ENCODE measurements around the gene ZBTB24. TPM values are rescaled to one million over a fixed set of nuclear protein-coding genes. Genes with fewer than 3 reads are reported as not detected.
"Not testable (repeated sequence)": the region's sequence is repeated elsewhere in the genome, so short reads cannot be mapped to it uniquely, and the experiment has no call there.

The ZBTB24 gene
- total and polyA plus RNA-seq, 2 donors (not counting 3 experiments of a cell fraction or from before 2014, with no cell fraction given): 1.9 to 6.2 TPM

DNA sequence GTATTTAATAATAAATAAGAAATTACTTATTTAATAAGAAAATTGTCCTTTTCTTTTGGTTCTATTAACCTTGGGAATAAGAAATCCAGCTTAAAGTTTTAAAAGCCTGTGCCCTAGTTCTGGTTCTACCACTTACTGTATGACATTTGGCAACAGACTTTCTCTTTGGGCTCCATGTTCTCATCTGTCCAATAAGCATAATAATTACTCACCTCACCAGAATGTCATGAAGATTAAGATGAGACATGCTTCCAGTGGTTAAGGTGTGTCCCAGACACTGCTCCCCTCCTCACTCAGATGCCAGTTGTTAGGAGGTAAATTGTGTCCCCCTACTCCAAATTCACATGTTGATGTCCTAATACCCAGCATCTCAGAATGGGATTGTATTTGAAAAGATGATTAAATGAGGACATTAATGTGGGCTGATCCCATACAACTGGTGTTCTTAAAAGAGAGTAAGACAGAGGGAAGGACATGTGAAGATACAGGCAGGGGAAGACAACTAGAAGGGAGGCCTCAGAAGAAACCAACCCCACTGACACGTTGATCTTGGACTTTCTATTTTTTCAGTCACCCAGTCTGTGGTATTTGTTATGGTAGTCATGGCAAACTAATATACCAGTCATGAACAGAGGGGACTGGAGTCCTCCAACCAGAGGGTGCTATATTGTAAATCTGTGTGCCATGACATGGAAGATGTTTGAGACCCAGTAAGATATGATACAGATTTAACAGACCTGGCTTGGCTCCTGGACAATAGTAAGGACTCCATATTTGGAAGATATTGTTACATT lies 21.1 kb downstream of the ZBTB24 start:
- Histone ChIP-seq H3K36me3 (ENCODE audit: control insufficient read depth in 2 of 2, extremely low read depth in 1 of 2, insufficient read depth in 2 of 2, low read length in 2 of 2) (peaks cover 11 to 12% of the 10 kb centered on the region in 2 experiments), H3K4me1 (ENCODE audit: control insufficient read depth, extremely low read depth, insufficient read depth, low read length) (no peaks in the 10 kb centered on the region), H2AFZ (ENCODE audit: low read depth, low read length) (no peak overlapping the region), H3K27ac (ENCODE audit: insufficient read depth, low read depth, low read length) (no peak overlapping the region), H4K20me1 (replicated peaks; ENCODE audit: control insufficient read depth, extremely low read depth, insufficient read depth, low read length) (no peaks in the 10 kb centered on the region), H3K27me3 (ENCODE audit: control insufficient read depth in 2 of 2, insufficient read depth in 2 of 2, low read length in 2 of 2) (no peaks in the 10 kb centered on the region), H3K4me2 (ENCODE audit: insufficient read depth, low read length) (no peak overlapping the region), H3K4me3 (replicated peaks in 1 of 3; ENCODE audit: insufficient read depth in 1 of 3, low read depth in 1 of 3, low read length in 3 of 3) (no peak overlapping the region), H3K79me2 (ENCODE audit: control insufficient read depth, insufficient read depth, low read length) (no peaks in the 10 kb centered on the region), H3K9me3 (replicated peaks; ENCODE audit: control insufficient read depth, insufficient read depth, low read length) (no peaks in the 10 kb centered on the region), H3K9ac (replicated peaks; ENCODE audit: extremely low read depth, insufficient read depth, low read length) (no peak overlapping the region), H3K9me1 (replicated peaks; ENCODE audit: control insufficient read depth, extremely low read depth, insufficient read depth, low read length) (no peaks in the 10 kb centered on the region)
- DNase-seq (ENCODE audit: low read depth, low spot score): no peak
- no TSS peak for BruUV-seq (replicated peaks)
- TF ChIP-seq EZH2 (IDR thresholded peaks at IDR 0.05; ENCODE audit: borderline replicate concordance, low read depth, low read length, severe bottlenecking): no peak
- no peak for TF ChIP-seq POLR2AphosphoS5 (IDR thresholded peaks at IDR 0.05; ENCODE audit: insufficient read depth, low read depth, low read length)
- TF ChIP-seq JUN (IDR thresholded peaks at IDR 0.05; ENCODE audit: borderline replicate concordance, insufficient read depth, insufficient read length, low read depth): no peak
- TF ChIP-seq, protein P1, sequence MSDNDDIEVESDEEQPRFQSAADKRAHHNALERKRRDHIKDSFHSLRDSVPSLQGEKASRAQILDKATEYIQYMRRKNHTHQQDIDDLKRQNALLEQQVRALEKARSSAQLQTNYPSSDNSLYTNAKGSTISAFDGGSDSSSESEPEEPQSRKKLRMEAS (IDR thresholded peaks at IDR 0.05; ENCODE audit: insufficient read depth, insufficient read length): no peak
- no peak for TF ChIP-seq FOS (IDR thresholded peaks at IDR 0.05; ENCODE audit: borderline replicate concordance, insufficient read depth, low read length)
- no peak for TF ChIP-seq MYC (IDR thresholded peaks at IDR 0.05; ENCODE audit: low read depth, low read length)
- TF ChIP-seq, protein P2, sequence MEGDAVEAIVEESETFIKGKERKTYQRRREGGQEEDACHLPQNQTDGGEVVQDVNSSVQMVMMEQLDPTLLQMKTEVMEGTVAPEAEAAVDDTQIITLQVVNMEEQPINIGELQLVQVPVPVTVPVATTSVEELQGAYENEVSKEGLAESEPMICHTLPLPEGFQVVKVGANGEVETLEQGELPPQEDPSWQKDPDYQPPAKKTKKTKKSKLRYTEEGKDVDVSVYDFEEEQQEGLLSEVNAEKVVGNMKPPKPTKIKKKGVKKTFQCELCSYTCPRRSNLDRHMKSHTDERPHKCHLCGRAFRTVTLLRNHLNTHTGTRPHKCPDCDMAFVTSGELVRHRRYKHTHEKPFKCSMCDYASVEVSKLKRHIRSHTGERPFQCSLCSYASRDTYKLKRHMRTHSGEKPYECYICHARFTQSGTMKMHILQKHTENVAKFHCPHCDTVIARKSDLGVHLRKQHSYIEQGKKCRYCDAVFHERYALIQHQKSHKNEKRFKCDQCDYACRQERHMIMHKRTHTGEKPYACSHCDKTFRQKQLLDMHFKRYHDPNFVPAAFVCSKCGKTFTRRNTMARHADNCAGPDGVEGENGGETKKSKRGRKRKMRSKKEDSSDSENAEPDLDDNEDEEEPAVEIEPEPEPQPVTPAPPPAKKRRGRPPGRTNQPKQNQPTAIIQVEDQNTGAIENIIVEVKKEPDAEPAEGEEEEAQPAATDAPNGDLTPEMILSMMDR (IDR thresholded peaks at IDR 0.05; ENCODE audit: extremely low read depth in 1 of 2, insufficient read depth in 1 of 2, low read depth in 1 of 2, low read length in 2 of 2): no peak
- no peak for TF ChIP-seq POLR2A (IDR thresholded peaks at IDR 0.05; ENCODE audit: low read depth, low read length)
- TF ChIP-seq GATA2 (IDR thresholded peaks at IDR 0.05; ENCODE audit: insufficient read depth, insufficient read length, low read depth, low read length): no peak
- ChIA-PET CTCF (interaction anchor here (2.7 kb wide), 1 partner anchor 8 kb away, joined by 6 read pairs; no protein-coding TSS in a partner anchor), POLR2A (no interaction called here)
- dilution Hi-C loops (cut with MboI; ENCODE audit: extremely low pct_ligation_motif_present, low sequenced_read_pairs): no loop called here
- intact Hi-C loops (cut with micrococcal nuclease): no loop called here
- FAIRE-seq: no peak

DNA sequence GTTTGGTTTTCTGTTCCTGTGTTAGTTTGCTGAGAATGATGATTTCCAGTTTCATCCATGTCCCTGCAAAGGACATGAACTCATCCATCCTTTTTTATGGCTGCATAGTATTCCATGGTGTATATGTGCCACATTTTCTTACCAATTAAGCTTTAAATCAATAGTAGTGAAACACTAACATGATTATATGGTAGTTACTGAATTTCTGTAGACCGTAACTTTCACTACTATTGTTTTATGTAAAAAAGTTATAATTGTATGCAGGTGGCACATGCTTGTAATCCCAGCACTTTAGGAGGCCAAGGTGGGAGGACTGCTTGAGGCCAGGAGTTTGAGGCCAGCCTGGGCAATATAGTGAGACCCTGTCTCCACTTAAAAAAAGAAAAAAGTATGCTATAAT lies 21.8 kb downstream of the ZBTB24 start:
- BruUV-seq (replicated peaks); H3K9me1 ChIP-seq (replicated peaks; ENCODE audit: control insufficient read depth, extremely low read depth, insufficient read depth, low read length); POLR2A ChIA-PET; H3K9me3 ChIP-seq (replicated peaks; ENCODE audit: control insufficient read depth, insufficient read depth, low read length); FAIRE-seq; H3K79me2 ChIP-seq (ENCODE audit: control insufficient read depth, insufficient read depth, low read length); intact Hi-C loops (cut with micrococcal nuclease); H3K27me3 ChIP-seq (ENCODE audit: control insufficient read depth in 2 of 2, insufficient read depth in 2 of 2, low read length in 2 of 2); H2AFZ ChIP-seq (ENCODE audit: low read depth, low read length); H3K4me3 ChIP-seq (replicated peaks in 1 of 3; ENCODE audit: insufficient read depth in 1 of 3, low read depth in 1 of 3, low read length in 3 of 3); DNase-seq (ENCODE audit: low read depth, low spot score); H3K4me2 ChIP-seq (ENCODE audit: insufficient read depth, low read length); H3K4me1 ChIP-seq (ENCODE audit: control insufficient read depth, extremely low read depth, insufficient read depth, low read length); dilution Hi-C loops (cut with MboI; ENCODE audit: extremely low pct_ligation_motif_present, low sequenced_read_pairs); H3K27ac ChIP-seq (ENCODE audit: insufficient read depth, low read depth, low read length); H4K20me1 ChIP-seq (replicated peaks; ENCODE audit: control insufficient read depth, extremely low read depth, insufficient read depth, low read length); H3K9ac ChIP-seq (replicated peaks; ENCODE audit: extremely low read depth, insufficient read depth, low read length): not testable (repeated sequence)
- peaks cover 11% of the 10 kb centered on the region in 2 experiments for H3K36me3 ChIP-seq (ENCODE audit: control insufficient read depth in 2 of 2, extremely low read depth in 1 of 2, insufficient read depth in 2 of 2, low read length in 2 of 2)
- CTCF ChIA-PET: interaction anchor here (1.3 kb wide), 1 partner anchor 273 kb away, joined by 5 read pairs; no protein-coding TSS in a partner anchor

Measured in endothelial cell of umbilical vein (primary cell).